ENCODE results near the gene CDCA7.
A peak's percentile ranks its signal among the peaks of the same experiment; 100 is the strongest.

Gene CDCA7

GRCh38 chr2:173395567-173396351 lies 41.1 kb downstream of the CDCA7 start:
- no peak overlapping the region for H3K4me3 ChIP-seq (ENCODE audit: severe bottlenecking)
- no peaks in the 10 kb centered on the region for H3K9me3 ChIP-seq (ENCODE audit: severe bottlenecking)
- H3K36me3 ChIP-seq (ENCODE audit: low read depth) = no peaks in the 10 kb centered on the region
- no peak overlapping the region for H3K27ac ChIP-seq (ENCODE audit: poor library complexity, severe bottlenecking)
- no peaks in the 10 kb centered on the region for H3K27me3 ChIP-seq (ENCODE audit: insufficient read depth, poor library complexity, severe bottlenecking)
- no peak for DNase-seq (ENCODE audit: low spot score)
- no peak for ATAC-seq (ENCODE audit: low read depth)
- no peaks in the 10 kb centered on the region for H3K4me1 ChIP-seq (ENCODE audit: insufficient read depth, poor library complexity, severe bottlenecking)
- no peak for TF ChIP-seq CTCF (IDR thresholded peaks at IDR 0.05; ENCODE audit: poor library complexity, severe bottlenecking)

GRCh38 chr2:173397539-173397938 lies 42.9 kb downstream of the CDCA7 start:
- TF ChIP-seq CTCF (IDR thresholded peaks at IDR 0.05; ENCODE audit: poor library complexity, severe bottlenecking) = peak; percentile 47
- no peaks in the 10 kb centered on the region for H3K9me3 ChIP-seq (ENCODE audit: severe bottlenecking)
- H3K27me3 ChIP-seq (ENCODE audit: insufficient read depth, poor library complexity, severe bottlenecking) = no peaks in the 10 kb centered on the region
- no peak for DNase-seq (ENCODE audit: low spot score)
- no peak overlapping the region for H3K4me3 ChIP-seq (ENCODE audit: severe bottlenecking)
- H3K4me1 ChIP-seq (ENCODE audit: insufficient read depth, poor library complexity, severe bottlenecking) = no peaks in the 10 kb centered on the region
- H3K36me3 ChIP-seq (ENCODE audit: low read depth) = no peaks in the 10 kb centered on the region
- ATAC-seq (ENCODE audit: low read depth) = no peak
- no peak overlapping the region for H3K27ac ChIP-seq (ENCODE audit: poor library complexity, severe bottlenecking)

- no peak for TF ChIP-seq CTCF (IDR thresholded peaks at IDR 0.05; ENCODE audit: poor library complexity, severe bottlenecking)
- no peak overlapping the region for H3K27ac ChIP-seq (ENCODE audit: poor library complexity, severe bottlenecking)
- no peak overlapping the region for H3K4me3 ChIP-seq (ENCODE audit: severe bottlenecking)
- H3K4me1 ChIP-seq (ENCODE audit: insufficient read depth, poor library complexity, severe bottlenecking) = no peaks in the 10 kb centered on the region
- no peak for DNase-seq (ENCODE audit: low spot score)
- no peaks in the 10 kb centered on the region for H3K9me3 ChIP-seq (ENCODE audit: severe bottlenecking)
- H3K36me3 ChIP-seq (ENCODE audit: low read depth) = no peaks in the 10 kb centered on the region
- no peak for ATAC-seq (ENCODE audit: low read depth)
- no peaks in the 10 kb centered on the region for H3K27me3 ChIP-seq (ENCODE audit: insufficient read depth, poor library complexity, severe bottlenecking)
Observed at GRCh38 chr2:173399229-173399628, 44.6 kb downstream of the CDCA7 start.

- Histone ChIP-seq H3K4me1 (ENCODE audit: insufficient read depth, poor library complexity, severe bottlenecking) (no peaks in the 10 kb centered on the region), H3K4me3 (ENCODE audit: severe bottlenecking) (no peak overlapping the region), H3K9me3 (ENCODE audit: severe bottlenecking) (no peaks in the 10 kb centered on the region), H3K27ac (ENCODE audit: poor library complexity, severe bottlenecking) (no peak overlapping the region), H3K36me3 (ENCODE audit: low read depth) (no peaks in the 10 kb centered on the region), H3K27me3 (ENCODE audit: insufficient read depth, poor library complexity, severe bottlenecking) (no peaks in the 10 kb centered on the region)
- no peak for ATAC-seq (ENCODE audit: low read depth)
- no peak for TF ChIP-seq CTCF (IDR thresholded peaks at IDR 0.05; ENCODE audit: poor library complexity, severe bottlenecking)
- DNase-seq (ENCODE audit: low spot score) = no peak
Observed at GRCh38 chr2:173400760-173401159, 46.1 kb downstream of the CDCA7 start.

- ATAC-seq (ENCODE audit: low read depth) = peak; percentile 53
- Histone ChIP-seq H3K4me3 (ENCODE audit: severe bottlenecking) (no peak overlapping the region), H3K27me3 (ENCODE audit: insufficient read depth, poor library complexity, severe bottlenecking) (no peaks in the 10 kb centered on the region), H3K9me3 (ENCODE audit: severe bottlenecking) (no peaks in the 10 kb centered on the region), H3K36me3 (ENCODE audit: low read depth) (no peaks in the 10 kb centered on the region), H3K27ac (ENCODE audit: poor library complexity, severe bottlenecking) (no peak overlapping the region), H3K4me1 (ENCODE audit: insufficient read depth, poor library complexity, severe bottlenecking) (no peaks in the 10 kb centered on the region)
- no peak for DNase-seq (ENCODE audit: low spot score)
- no peak for TF ChIP-seq CTCF (IDR thresholded peaks at IDR 0.05; ENCODE audit: poor library complexity, severe bottlenecking)
Observed at GRCh38 chr2:173401716-173402326, 47.1 kb downstream of the CDCA7 start.
